Brain microvascular endothelial cell (primary cell): ENCODE results near the gene LRP11.
A peak's percentile ranks its signal among the peaks of the same experiment; 100 is the strongest.
"Not testable (repeated sequence)": the region's sequence is repeated elsewhere in the genome, so short reads cannot be mapped to it uniquely, and the experiment has no call there.

Experiments used
- DNase-seq: peaks from one replicate; pipeline ENCODE4 v3.0.0-alpha.2; 2020
- H3K27ac ChIP-seq: fragments of 250-450 bp; sonication (Bioruptor Pico); 2 replicates; pipeline ENCODE4 v1.5.1; 2020; ENCODE audit warnings: mild to moderate bottlenecking, moderate library complexity
- H3K27me3 ChIP-seq: fragments of 250-450 bp; sonication (Bioruptor Pico); replicated peaks from 2 replicates; pipeline ENCODE4 v1.5.1; 2020; ENCODE audit warnings: mild to moderate bottlenecking
- H3K36me3 ChIP-seq: fragments of 250-450 bp; sonication (Bioruptor Pico); replicated peaks from 2 replicates; pipeline ENCODE4 v1.5.1; 2020; ENCODE audit warnings: mild to moderate bottlenecking
- H3K4me3 ChIP-seq: 2 replicates; pipeline ENCODE4 v1.5.1; 2011; ENCODE audit warnings: low read depth, mild to moderate bottlenecking, control low read depth, low read length, moderate library complexity
- CTCF ChIP-seq: IDR thresholded peaks from 2 replicates; pipeline ENCODE4 v1.5.1; 2011; ENCODE audit warnings: low read depth, mild to moderate bottlenecking, moderate library complexity, low read length, control low read depth, inconsistent platforms; ENCODE audit errors: missing control alignments
- in situ Hi-C: cut with HindIII; loops from 2 replicates; pipeline ENCODE4 v1.10.0; 2017; ENCODE audit warnings: low sequenced_read_pairs, low pct_ligation_motif_present

LRP11 gene

GRCh38 chr6:149857541-149857940 is 6.6 kb downstream of the LRP11 start:
- in situ Hi-C loops, result no loop called here
- TF ChIP-seq CTCF, result no peak
- no peak for DNase-seq
- Histone ChIP-seq H3K36me3 (no peaks in the 10 kb centered on the region), H3K27me3 (no peaks in the 10 kb centered on the region), H3K4me3 (no peak overlapping the region), H3K27ac (peak overlapping the region; percentile 96)

- TF ChIP-seq CTCF, result no peak
- Histone ChIP-seq H3K27me3 (no peaks in the 10 kb centered on the region), H3K4me3 (peak overlapping the region; percentile 57), H3K27ac (peak overlapping the region; percentile 96), H3K36me3 (no peaks in the 10 kb centered on the region)
- DNase-seq, result no peak
- in situ Hi-C loops, result no loop called here
These were observed 7.7 kb downstream of the LRP11 start for GRCh38 chr6:149856256-149856994.

- peak overlapping the region; percentile 57 for H3K4me3 ChIP-seq
- TF ChIP-seq CTCF, result no peak
- in situ Hi-C loops, result no loop called here
These were observed 8.4 kb downstream of the LRP11 start for GRCh38 chr6:149855741-149856140.

GRCh38 chr6:149855040-149855654 is 9.0 kb downstream of the LRP11 start:
- no peak for TF ChIP-seq CTCF
- Histone ChIP-seq H3K27ac (peak overlapping the region; percentile 96), H3K36me3 (no peaks in the 10 kb centered on the region), H3K27me3 (no peaks in the 10 kb centered on the region), H3K4me3 (peak overlapping the region; percentile 57)
- DNase-seq, result peak; percentile 92
- in situ Hi-C loops, result no loop called here

More at GRCh38 chr6:149855741-149856140, 8.4 kb downstream of the LRP11 start:
- H3K27ac ChIP-seq, result peak overlapping the region; percentile 96
- no peak for DNase-seq
- no peaks in the 10 kb centered on the region for H3K27me3 ChIP-seq
- H3K36me3 ChIP-seq, result no peaks in the 10 kb centered on the region

- Histone ChIP-seq H3K36me3 (no peaks in the 10 kb centered on the region), H3K27me3 (no peaks in the 10 kb centered on the region), H3K4me3 (no peak overlapping the region), H3K27ac (peak overlapping the region; percentile 96)
- TF ChIP-seq CTCF, result no peak
- in situ Hi-C loops, result no loop called here
- no peak for DNase-seq
These were observed 9.6 kb downstream of the LRP11 start for GRCh38 chr6:149854532-149854931.

GRCh38 chr6:149854017-149854416 is 10.1 kb downstream of the LRP11 start:
- in situ Hi-C loops, DNase-seq, H3K27me3 ChIP-seq, H3K36me3 ChIP-seq, H3K4me3 ChIP-seq: not testable (repeated sequence)
- H3K27ac ChIP-seq, result peak overlapping the region; percentile 96
